GM23338 (cell line): ENCODE data around the gene TELO2. TPM values are rescaled to one million over a fixed set of nuclear protein-coding genes. Genes with fewer than 3 reads are reported as not detected.

Source experiments
- ATAC-seq: fragments of 200-7000 bp; cut with Tn5 transposase; 3 replicates; pipeline ENCODE4 v1.9.1; 2020
- DNase-seq: peaks from one replicate; pipeline ENCODE4 v3.0.0-alpha.2; 2015; ENCODE audit warnings: low spot score
- H2AFZ ChIP-seq: fragments of 200-600 bp; sonication (generic); 2 replicates; pipeline ENCODE4 v1.8.0; 2016; ENCODE audit warnings: antibody characterized with exemption, mild to moderate bottlenecking, moderate library complexity
- H3F3A ChIP-seq: fragments of 200-600 bp; sonication (generic); replicated peaks from 2 replicates; pipeline ENCODE4 v1.8.0; 2017; ENCODE audit warnings: antibody characterized with exemption, mixed run types, low read depth
- H3K27ac ChIP-seq: fragments of 200-600 bp; sonication (generic); 2 replicates; pipeline ENCODE4 v1.6.1; 2016; ENCODE audit warnings: low read depth
- H3K27me3 ChIP-seq: fragments of 200-600 bp; sonication (generic); 2 replicates; pipeline ENCODE4 v1.8.0; 2016; ENCODE audit warnings: mild to moderate bottlenecking, mixed run types, moderate library complexity; ENCODE audit not compliant: insufficient read depth
- H3K36me3 ChIP-seq: fragments of 200-600 bp; sonication (generic); 2 replicates; pipeline ENCODE4 v1.8.0; 2016; ENCODE audit warnings: mild to moderate bottlenecking; ENCODE audit not compliant: insufficient read depth
- H3K4me1 ChIP-seq: fragments of 200-600 bp; sonication (generic); 2 replicates; pipeline ENCODE4 v1.8.0; 2016; ENCODE audit warnings: mild to moderate bottlenecking, moderate library complexity; ENCODE audit not compliant: insufficient read depth
- H3K4me2 ChIP-seq: fragments of 200-600 bp; sonication (generic); 2 replicates; pipeline ENCODE4 v1.7.1; 2017; ENCODE audit warnings: mixed run types
- H3K4me3 ChIP-seq: fragments of 200-600 bp; sonication (generic); 2 replicates; pipeline ENCODE4 v1.6.1; 2016; ENCODE audit warnings: mixed run types
- H3K79me2 ChIP-seq: fragments of 200-600 bp; sonication (generic); replicated peaks from 2 replicates; pipeline ENCODE4 v1.8.0; 2017; ENCODE audit warnings: mild to moderate bottlenecking; ENCODE audit not compliant: insufficient read depth
- H3K9me2 ChIP-seq: fragments of 200-600 bp; sonication (generic); 2 replicates; pipeline ENCODE4 v1.8.0; 2017; ENCODE audit not compliant: insufficient read depth
- H4K20me1 ChIP-seq: fragments of 200-600 bp; sonication (generic); replicated peaks from 2 replicates; pipeline ENCODE4 v1.8.0; 2017; ENCODE audit warnings: mild to moderate bottlenecking; ENCODE audit not compliant: insufficient read depth
- H3K27ac Mint-ChIP-seq: 2 replicates; pipeline ENCODE4 v1.8.0; 2020; ENCODE audit warnings: inconsistent platforms, mild to moderate bottlenecking, moderate library complexity, mixed read lengths
- H3K27me3 Mint-ChIP-seq: 3 replicates; pipeline ENCODE4 v1.8.0; 2022; ENCODE audit warnings: low read depth, mild to moderate bottlenecking, moderate library complexity, mixed read lengths, inconsistent platforms; ENCODE audit not compliant: insufficient read depth, poor library complexity
- H3K36me3 Mint-ChIP-seq: 3 replicates; pipeline ENCODE4 v1.8.0; 2021; ENCODE audit warnings: low read depth, mild to moderate bottlenecking, inconsistent platforms, moderate library complexity, mixed read lengths
- H3K4me1 Mint-ChIP-seq: 3 replicates; pipeline ENCODE4 v1.8.0; 2020; ENCODE audit warnings: mild to moderate bottlenecking, inconsistent platforms, mixed read lengths
- H3K4me3 Mint-ChIP-seq: 3 replicates; pipeline ENCODE4 v1.8.0; 2021; ENCODE audit warnings: moderate library complexity, mild to moderate bottlenecking, inconsistent platforms, mixed read lengths
- H3K9me3 Mint-ChIP-seq: 3 replicates; pipeline ENCODE4 v1.8.0; 2020; ENCODE audit warnings: moderate library complexity, mild to moderate bottlenecking, inconsistent platforms, mixed read lengths
- CREB1 ChIP-seq: fragments of 250-450 bp; sonication (Bioruptor Pico); IDR thresholded peaks from 2 replicates; pipeline ENCODE4 v1.5.0; 2020; ENCODE audit warnings: low read depth, mild to moderate bottlenecking, moderate library complexity
- CTCF ChIP-seq, 2 experiments: fragments of 200-600 bp in 1 of 2; sonication (generic) in 1 of 2; conservative IDR thresholded peaks; 2 replicates each; pipeline versions ENCODE4 v1.5.1 to v1.6.1; 2016 to 2017; ENCODE audit warnings: antibody characterized with exemption in 2 of 2, low read depth in 2 of 2, mild to moderate bottlenecking in 2 of 2, moderate library complexity in 1 of 2
- ETS1 ChIP-seq: IDR thresholded peaks from 2 replicates; pipeline ENCODE4 v1.6.1; 2016; ENCODE audit warnings: antibody characterized with exemption
- EZH2 ChIP-seq: fragments of 200-600 bp; sonication (generic); IDR thresholded peaks from one replicate; pipeline ENCODE4 v1.8.0; 2017; ENCODE audit warnings: antibody characterized with exemption, mild to moderate bottlenecking, low read depth; ENCODE audit not compliant: unreplicated experiment
- EZH2phosphoT487 ChIP-seq: fragments of 200-600 bp; sonication (generic); IDR thresholded peaks from one replicate; pipeline ENCODE4 v1.8.1; 2018; ENCODE audit warnings: antibody characterized with exemption; ENCODE audit not compliant: unreplicated experiment
- JUNB ChIP-seq: IDR thresholded peaks from one replicate; pipeline ENCODE4 v1.6.1; 2016; ENCODE audit warnings: antibody characterized with exemption; ENCODE audit not compliant: unreplicated experiment
- NANOG ChIP-seq: IDR thresholded peaks from 2 replicates; pipeline ENCODE4 v1.6.1; 2016; ENCODE audit warnings: antibody characterized with exemption, borderline replicate concordance
- POLR2AphosphoS5 ChIP-seq: IDR thresholded peaks from 2 replicates; pipeline ENCODE4 v1.6.1; 2016; ENCODE audit warnings: antibody characterized with exemption, low read depth
- REST ChIP-seq: IDR thresholded peaks from one replicate; pipeline ENCODE4 v1.6.1; 2018; ENCODE audit warnings: antibody characterized with exemption; ENCODE audit not compliant: unreplicated experiment
- STAT1 ChIP-seq: IDR thresholded peaks from one replicate; pipeline ENCODE4 v1.6.1; 2016; ENCODE audit warnings: antibody characterized with exemption; ENCODE audit not compliant: unreplicated experiment
- ZNF331 ChIP-seq: fragments of 250-450 bp; sonication (Bioruptor Pico); IDR thresholded peaks from 2 replicates; pipeline ENCODE4 v1.5.0; 2020; ENCODE audit warnings: low read depth, mild to moderate bottlenecking, moderate library complexity
- ZNF462 ChIP-seq: fragments of 250-450 bp; sonication (Bioruptor Pico); IDR thresholded peaks from 2 replicates; pipeline ENCODE4 v1.5.0; 2020; ENCODE audit warnings: mild to moderate bottlenecking, moderate library complexity
- polyA plus RNA-seq: library from polyadenylated mRNA; unstranded; fragments of >200 nt; fragmentation: Nextera tagmentation; extraction: Ambion mirVana; gene quantifications from 2 replicates; pipeline ENCODE4 v1.2.1, GENCODE V29; 2016
- total RNA-seq: library from RNA; depleted of rRNA; stranded (reverse); fragments of >200 nt; shearing (Covaris generic); gene quantifications from 2 replicates; pipeline ENCODE4 v1.2.3, GENCODE V29; 2014

The TELO2 gene
- total and polyA plus RNA-seq, 2 experiments from 2014 or later, result 45.4 to 76.0 TPM

- H3K4me3 Mint-ChIP-seq, result no peak overlapping the region
- no peaks in the 10 kb centered on the region for H3K9me2 ChIP-seq
- H3K27me3 ChIP-seq, result no peaks in the 10 kb centered on the region
- H3K4me2 ChIP-seq, result no peak overlapping the region
- no peak overlapping the region for H2AFZ ChIP-seq
- ATAC-seq (no peak), DNase-seq (no peak)
- H3K79me2 ChIP-seq, result no peaks in the 10 kb centered on the region
- peaks cover 12% of the 10 kb centered on the region for H3K36me3 Mint-ChIP-seq
- no peak overlapping the region for H3K27ac Mint-ChIP-seq
- H4K20me1 ChIP-seq, result no peaks in the 10 kb centered on the region
- H3K27me3 Mint-ChIP-seq, result peaks cover 9% of the 10 kb centered on the region
- no peaks in the 10 kb centered on the region for H3K4me1 Mint-ChIP-seq
- no peaks in the 10 kb centered on the region for H3K4me1 ChIP-seq
- TF ChIP-seq ZNF331 (CRISPR knock-in tag) (no peak), NANOG (no peak), CTCF (conservative IDR thresholded peaks at IDR 0.05; ENCODE audit: low read depth in 2 of 2) (no peak), STAT1 (no peak), EZH2phosphoT487 (no peak), POLR2AphosphoS5 (no peak), JUNB (no peak), REST (no peak), EZH2 (no peak), CREB1 (CRISPR knock-in tag) (no peak), ETS1 (no peak), ZNF462 (no peak)
- no peak overlapping the region for H3K4me3 ChIP-seq
- H3K9me3 Mint-ChIP-seq, result no peaks in the 10 kb centered on the region
- no peaks in the 10 kb centered on the region for H3F3A ChIP-seq
- no peaks in the 10 kb centered on the region for H3K36me3 ChIP-seq
- H3K27ac ChIP-seq, result no peak overlapping the region
These were observed 39.8 kb upstream of the TELO2 start for GRCh38 chr16:1453316-1453715.
